ENCODE data around the gene POU6F1.

Gene POU6F1

GRCh38 chr12:51147309-51147708 is 70.6 kb downstream of the POU6F1 start:
- H3K27ac ChIP-seq (ENCODE audit: low read depth, low read length, poor library complexity, severe bottlenecking): no peak overlapping the region

GRCh38 chr12:51139292-51139844 is 78.5 kb downstream of the POU6F1 start:
- H3K36me3 ChIP-seq (ENCODE audit: insufficient read depth, low read length): no peaks in the 10 kb centered on the region
- TF ChIP-seq, protein P1, sequence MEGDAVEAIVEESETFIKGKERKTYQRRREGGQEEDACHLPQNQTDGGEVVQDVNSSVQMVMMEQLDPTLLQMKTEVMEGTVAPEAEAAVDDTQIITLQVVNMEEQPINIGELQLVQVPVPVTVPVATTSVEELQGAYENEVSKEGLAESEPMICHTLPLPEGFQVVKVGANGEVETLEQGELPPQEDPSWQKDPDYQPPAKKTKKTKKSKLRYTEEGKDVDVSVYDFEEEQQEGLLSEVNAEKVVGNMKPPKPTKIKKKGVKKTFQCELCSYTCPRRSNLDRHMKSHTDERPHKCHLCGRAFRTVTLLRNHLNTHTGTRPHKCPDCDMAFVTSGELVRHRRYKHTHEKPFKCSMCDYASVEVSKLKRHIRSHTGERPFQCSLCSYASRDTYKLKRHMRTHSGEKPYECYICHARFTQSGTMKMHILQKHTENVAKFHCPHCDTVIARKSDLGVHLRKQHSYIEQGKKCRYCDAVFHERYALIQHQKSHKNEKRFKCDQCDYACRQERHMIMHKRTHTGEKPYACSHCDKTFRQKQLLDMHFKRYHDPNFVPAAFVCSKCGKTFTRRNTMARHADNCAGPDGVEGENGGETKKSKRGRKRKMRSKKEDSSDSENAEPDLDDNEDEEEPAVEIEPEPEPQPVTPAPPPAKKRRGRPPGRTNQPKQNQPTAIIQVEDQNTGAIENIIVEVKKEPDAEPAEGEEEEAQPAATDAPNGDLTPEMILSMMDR (IDR thresholded peaks at IDR 0.05; ENCODE audit: low read length): no peak
- no peak for TF ChIP-seq EZH2 (IDR thresholded peaks at IDR 0.05; ENCODE audit: borderline replicate concordance, low read length)
- no peaks in the 10 kb centered on the region for H3K9me2 ChIP-seq (ENCODE audit: low read depth, low read length)
- no peaks in the 10 kb centered on the region for H4K20me1 ChIP-seq (ENCODE audit: insufficient read depth, low read length)
- H3K4me2 ChIP-seq (ENCODE audit: low read length): no peak overlapping the region
- no peaks in the 10 kb centered on the region for H3F3A ChIP-seq (ENCODE audit: insufficient read depth, low read length)
- H3K79me2 ChIP-seq (ENCODE audit: insufficient read depth, low read length): no peaks in the 10 kb centered on the region
- H3K4me1 ChIP-seq (ENCODE audit: insufficient read depth, low read length, severe bottlenecking): no peaks in the 10 kb centered on the region
- H3K27ac ChIP-seq (ENCODE audit: low read depth, low read length, poor library complexity, severe bottlenecking): no peak overlapping the region
- no peaks in the 10 kb centered on the region for H3K27me3 ChIP-seq (ENCODE audit: insufficient read depth, low read length)
- H3K9me3 ChIP-seq (ENCODE audit: low read length): no peaks in the 10 kb centered on the region
- H2AFZ ChIP-seq (ENCODE audit: low read length): no peak overlapping the region
- no peak overlapping the region for H3K4me3 ChIP-seq (ENCODE audit: low read depth, low read length, poor library complexity, severe bottlenecking)
- no peak overlapping the region for H3K9ac ChIP-seq (ENCODE audit: low read length)

More at GRCh38 chr12:51147309-51147708, 70.6 kb downstream of the POU6F1 start:
- H3F3A ChIP-seq (ENCODE audit: insufficient read depth, low read length): no peaks in the 10 kb centered on the region
- no peak overlapping the region for H3K4me2 ChIP-seq (ENCODE audit: low read length)
- no peaks in the 10 kb centered on the region for H3K9me2 ChIP-seq (ENCODE audit: low read depth, low read length)
- no peaks in the 10 kb centered on the region for H4K20me1 ChIP-seq (ENCODE audit: insufficient read depth, low read length)
- H3K4me3 ChIP-seq (ENCODE audit: low read depth, low read length, poor library complexity, severe bottlenecking): no peak overlapping the region
- H3K79me2 ChIP-seq (ENCODE audit: insufficient read depth, low read length): no peaks in the 10 kb centered on the region
- H3K27me3 ChIP-seq (ENCODE audit: insufficient read depth, low read length): no peaks in the 10 kb centered on the region
- H3K4me1 ChIP-seq (ENCODE audit: insufficient read depth, low read length, severe bottlenecking): no peaks in the 10 kb centered on the region
- H3K9me3 ChIP-seq (ENCODE audit: low read length): no peaks in the 10 kb centered on the region
- no peak overlapping the region for H2AFZ ChIP-seq (ENCODE audit: low read length)
- TF ChIP-seq, protein P1 (IDR thresholded peaks at IDR 0.05; ENCODE audit: low read length): no peak
- no peak for TF ChIP-seq EZH2 (IDR thresholded peaks at IDR 0.05; ENCODE audit: borderline replicate concordance, low read length)
- H3K9ac ChIP-seq (ENCODE audit: low read length): no peak overlapping the region
- H3K36me3 ChIP-seq (ENCODE audit: insufficient read depth, low read length): no peaks in the 10 kb centered on the region
